MCF 10A (cell line): ENCODE results near the gene TH. TPM values are rescaled to one million over a fixed set of nuclear protein-coding genes. Genes with fewer than 3 reads are reported as not detected.

Source experiments
- BruUV-seq: library from RNA; stranded (reverse); fragments of 400-500 nt; replicated peaks from 2 replicates; lab custom pipeline; 2021; lab: Mats Ljungman, UMichigan
- CTCF ChIA-PET: fragments of 300-600 bp; sonication (Branson Sonifier 250); formaldehyde crosslinking; extraction: SDS; loops from one replicate; lab custom pipeline; 2021; ENCODE audit warnings: antibody characterized with exemption, inconsistent platforms; lab: Yijun Ruan, JAX
- POLR2A ChIA-PET: fragments of 300-600, 350-650 bp; sonication (Branson Sonifier 250); formaldehyde crosslinking; extraction: SDS; loops from one replicate; lab custom pipeline; 2020; ENCODE audit warnings: antibody characterized with exemption, inconsistent platforms; lab: Yijun Ruan, JAX
- DNase-seq: peaks from one replicate; pipeline ENCODE4 v3.0.0-alpha.2; 2018; ENCODE audit not compliant: unreplicated experiment
- H3K27ac Mint-ChIP-seq: one replicate; pipeline ENCODE4 v1.8.0; 2022; ENCODE audit warnings: mild to moderate bottlenecking, low read depth, mixed read lengths; ENCODE audit not compliant: unreplicated experiment
- H3K27me3 Mint-ChIP-seq: one replicate; pipeline ENCODE4 v1.8.0; 2022; ENCODE audit warnings: mixed read lengths; ENCODE audit not compliant: insufficient read depth, unreplicated experiment
- H3K36me3 Mint-ChIP-seq: one replicate; pipeline ENCODE4 v1.8.0; 2022; ENCODE audit warnings: mild to moderate bottlenecking, moderate library complexity, mixed read lengths; ENCODE audit not compliant: insufficient read depth, unreplicated experiment
- H3K4me1 Mint-ChIP-seq: one replicate; pipeline ENCODE4 v1.8.0; 2022; ENCODE audit warnings: mixed read lengths; ENCODE audit not compliant: insufficient read depth, unreplicated experiment
- H3K4me3 Mint-ChIP-seq: one replicate; pipeline ENCODE4 v1.8.0; 2022; ENCODE audit warnings: mild to moderate bottlenecking, moderate library complexity, mixed read lengths; ENCODE audit not compliant: unreplicated experiment
- H3K9me3 Mint-ChIP-seq: one replicate; pipeline ENCODE4 v1.8.0; 2022; ENCODE audit warnings: mixed read lengths; ENCODE audit not compliant: unreplicated experiment
- CTCF ChIP-seq: fragments of 200-600 bp; IDR thresholded peaks from one replicate; pipeline ENCODE4 v1.8.0; 2022; ENCODE audit warnings: antibody characterized with exemption, mild to moderate bottlenecking; ENCODE audit not compliant: unreplicated experiment
- intact Hi-C: fragments of 100-400 bp; cut with micrococcal nuclease; formaldehyde crosslinking; loops from 2 replicates; pipeline ENCODE4 v1.14.1; 2022
- total RNA-seq: library from RNA; stranded (reverse); gene quantifications from 2 replicates; pipeline ENCODE4 v1.2.3, GENCODE V29; 2022

TH gene
- total RNA-seq, 1 experiment from 2014 or later = 1.1 TPM

- intact Hi-C loops = no loop called here
- no TSS peak for BruUV-seq
- Mint-ChIP-seq H3K4me1 (peaks cover 27% of the 10 kb centered on the region), H3K27ac (no peak overlapping the region), H3K27me3 (no peaks in the 10 kb centered on the region), H3K4me3 (no peak overlapping the region), H3K9me3 (no peaks in the 10 kb centered on the region), H3K36me3 (no peaks in the 10 kb centered on the region)
- TF ChIP-seq CTCF = no peak
- DNase-seq = no peak
- POLR2A ChIA-PET = interaction anchor here (0.7 kb wide), 1 partner anchor 85 kb away, joined by 3 read pairs; no protein-coding TSS in a partner anchor
- CTCF ChIA-PET = interaction anchor here (0.6 to 1.6 kb wide), 3 partner anchors 13 to 247 kb away, joined by 3 to 11 read pairs (median 5); no protein-coding TSS in a partner anchor
These were observed 2.1 kb upstream of the TH start for GRCh38 chr11:2173761-2174160.

GRCh38 chr11:2173150-2173693 is 1.6 kb upstream of the TH start:
- CTCF ChIA-PET = interaction anchor here (0.7 to 1.6 kb wide), 2 partner anchors 13 to 21 kb away, joined by 5 to 11 read pairs; no protein-coding TSS in a partner anchor
- Mint-ChIP-seq H3K4me1 (peaks cover 21% of the 10 kb centered on the region), H3K27ac (no peak overlapping the region), H3K4me3 (no peak overlapping the region), H3K36me3 (no peaks in the 10 kb centered on the region), H3K27me3 (no peaks in the 10 kb centered on the region), H3K9me3 (no peaks in the 10 kb centered on the region)
- POLR2A ChIA-PET = interaction anchor here (0.7 kb wide), 1 partner anchor 86 kb away, joined by 3 read pairs; no protein-coding TSS in a partner anchor
- intact Hi-C loops = no loop called here
- DNase-seq = no peak
- TF ChIP-seq CTCF = peak; percentile 42
- no TSS peak for BruUV-seq

- BruUV-seq = no TSS peak
- ChIA-PET CTCF (interaction anchor here (0.6 kb wide), 1 partner anchor 17 kb away, joined by 3 read pairs; no protein-coding TSS in a partner anchor), POLR2A (no interaction called here)
These were observed 1.1 kb upstream of the TH start for GRCh38 chr11:2172676-2173075.

More at GRCh38 chr11:2172676-2173075, 1.1 kb upstream of the TH start:
- H3K4me3 Mint-ChIP-seq = no peak overlapping the region
- TF ChIP-seq CTCF = no peak
- peaks cover 16% of the 10 kb centered on the region for H3K4me1 Mint-ChIP-seq
- no peak overlapping the region for H3K27ac Mint-ChIP-seq
- no peaks in the 10 kb centered on the region for H3K9me3 Mint-ChIP-seq
- intact Hi-C loops = no loop called here
- H3K27me3 Mint-ChIP-seq = no peaks in the 10 kb centered on the region
- H3K36me3 Mint-ChIP-seq = no peaks in the 10 kb centered on the region
- DNase-seq = no peak
